ENCODE measurements around the gene TPD52L1. TPM values are rescaled to one million over a fixed set of nuclear protein-coding genes. Genes with fewer than 3 reads are reported as not detected.
A peak's percentile ranks its signal among the peaks of the same experiment; 100 is the strongest.

Gene TPD52L1
- total RNA-seq, 1 donor from 2014 or later = 71.3 TPM

DNA sequence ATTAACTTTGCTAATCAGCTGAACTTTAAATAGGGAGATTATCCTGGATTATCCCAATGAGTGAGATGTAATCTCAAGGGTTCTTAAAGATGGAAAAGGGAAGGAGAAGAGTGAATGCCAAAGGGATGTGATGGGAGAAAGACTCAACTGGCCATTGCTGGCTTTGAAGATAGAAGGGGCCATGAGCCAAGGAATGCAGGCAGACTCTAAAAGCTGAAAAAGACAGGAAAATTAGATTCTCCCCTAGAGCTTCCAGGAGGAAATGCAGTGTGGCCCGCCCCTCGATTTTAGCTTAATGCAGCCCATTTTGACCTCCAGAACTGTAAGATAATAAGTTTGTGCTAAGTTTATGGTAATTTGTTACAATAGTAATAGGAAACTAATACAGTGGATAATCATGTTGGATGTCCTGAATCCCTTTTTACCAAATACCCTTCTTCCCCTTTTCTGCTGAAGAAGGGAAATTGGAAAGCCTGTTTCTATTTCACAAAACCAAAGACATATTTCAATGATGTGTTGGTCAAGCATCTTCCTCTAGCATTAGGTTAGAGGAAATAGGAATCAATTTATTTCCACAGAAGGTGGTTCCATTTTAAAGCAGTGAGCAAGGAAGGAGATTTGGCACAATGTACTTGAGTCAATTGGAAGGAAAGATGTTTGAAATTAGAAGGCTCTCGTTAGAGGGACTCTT is 151.5 kb downstream of the TPD52L1 start:
- DNase-seq (ENCODE audit: low spot score) = no peak

DNA sequence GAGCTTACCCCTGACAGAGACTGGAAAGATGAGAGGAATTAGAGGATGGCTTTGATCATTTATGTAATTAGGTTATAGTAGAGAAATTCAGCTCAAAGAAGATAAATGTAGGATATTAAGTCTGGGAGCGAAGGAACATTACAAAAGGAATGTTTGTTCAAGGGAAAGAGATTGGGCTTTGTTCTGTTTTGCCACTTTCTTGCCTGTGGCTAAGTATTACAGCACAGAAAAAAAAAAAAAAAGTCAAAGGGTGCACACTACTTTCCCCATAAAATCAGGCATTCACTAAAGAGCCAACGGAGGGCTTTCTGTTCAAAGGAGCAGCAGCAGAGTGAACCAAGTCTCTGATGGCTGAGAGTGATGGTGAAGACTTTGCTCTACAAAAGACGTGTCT is 153.2 kb downstream of the TPD52L1 start:
- DNase-seq (ENCODE audit: low spot score) = no peak

DNA sequence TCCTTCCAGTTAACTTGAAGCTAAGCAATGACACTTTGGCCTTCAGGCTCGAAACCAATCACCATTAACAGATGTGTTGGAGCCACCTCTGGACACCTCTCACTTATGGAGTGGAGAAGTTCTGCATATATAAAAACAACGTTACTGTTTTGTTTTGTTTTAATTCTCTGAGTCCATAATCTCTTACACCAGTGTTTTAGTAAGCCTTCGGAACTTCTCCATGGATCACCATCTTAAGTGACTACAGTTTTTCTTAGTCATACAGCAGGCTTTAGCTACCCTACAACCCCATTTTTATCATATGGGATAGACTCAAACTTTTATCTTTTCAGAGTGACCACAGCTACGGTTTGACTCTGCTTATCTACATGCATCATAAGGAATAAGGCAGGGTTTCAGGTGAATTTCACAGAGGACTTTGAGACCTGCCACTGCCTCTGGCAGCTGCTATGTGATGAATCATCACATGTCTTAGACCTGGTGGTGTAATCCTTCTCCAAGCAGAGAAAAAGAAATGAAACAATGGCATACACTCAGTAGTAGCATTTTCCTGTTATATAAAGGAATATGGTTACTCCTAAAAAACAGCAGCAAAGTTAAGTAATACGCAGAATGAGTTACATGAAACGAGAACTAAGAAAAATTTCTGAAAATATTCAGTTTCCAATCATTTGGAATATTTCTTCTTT is 153.7 kb downstream of the TPD52L1 start:
- peak; percentile 52 for DNase-seq (ENCODE audit: low spot score)

DNA sequence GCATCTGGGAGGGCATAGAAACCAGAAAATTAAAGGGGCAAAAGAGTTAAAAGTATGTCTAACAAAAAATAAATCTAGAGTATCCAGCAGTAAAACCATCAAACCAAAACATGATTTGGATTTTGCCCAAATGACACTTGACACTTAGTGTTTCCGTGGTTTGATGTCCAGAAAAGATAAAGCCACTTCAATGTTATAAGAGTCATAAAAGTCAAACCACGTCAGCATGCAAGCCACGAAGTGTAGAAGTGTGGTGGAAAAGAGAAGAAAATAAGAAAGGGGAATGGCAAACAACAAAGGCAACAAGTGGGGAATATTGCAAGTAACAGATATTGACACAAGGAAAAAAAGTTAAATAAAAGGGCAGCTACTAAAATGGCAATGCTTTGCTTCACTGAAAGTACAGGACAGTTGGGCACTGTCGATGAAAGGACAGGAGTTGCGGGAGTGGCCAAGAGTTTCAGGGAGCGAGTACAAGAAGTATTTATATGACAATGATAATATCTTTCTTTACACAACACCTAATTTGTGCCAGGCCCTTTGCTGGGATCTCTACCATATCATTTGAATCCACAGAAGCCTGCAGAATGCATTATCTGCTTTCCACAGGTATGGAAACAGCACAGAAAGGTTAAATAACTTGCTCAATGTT is 154.5 kb downstream of the TPD52L1 start:
- no peak for DNase-seq (ENCODE audit: low spot score)

DNA sequence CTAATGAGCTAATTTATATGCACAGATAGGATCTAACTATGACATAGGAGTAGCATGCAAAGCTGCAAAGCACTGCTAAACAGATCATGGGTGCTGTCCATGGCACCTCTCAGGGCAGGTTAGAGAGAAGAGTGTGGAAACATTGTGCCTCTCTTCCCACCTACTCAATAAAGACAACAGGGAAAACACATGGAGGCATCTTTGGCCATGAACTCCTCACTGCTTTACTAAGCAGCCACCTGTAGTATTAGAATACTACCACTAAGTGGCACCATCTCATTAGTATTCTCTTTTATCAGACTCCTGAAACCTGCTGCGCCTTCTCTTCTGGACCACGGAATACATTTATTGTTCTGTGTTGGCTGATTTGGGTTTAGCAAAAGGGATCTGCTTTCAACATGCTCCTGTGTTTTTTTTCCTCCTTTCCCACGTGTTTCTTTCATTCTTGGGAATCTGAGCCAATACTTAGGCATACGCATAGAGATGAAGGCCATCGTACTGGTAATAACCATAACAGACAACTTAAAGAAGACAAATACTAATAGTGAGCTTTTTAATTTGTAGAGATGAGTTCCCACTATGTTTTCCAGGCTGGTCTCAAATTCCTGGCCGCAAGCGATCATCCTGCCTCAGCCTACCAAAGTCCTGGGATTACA is 157.5 kb downstream of the TPD52L1 start:
- no peak for DNase-seq (ENCODE audit: low spot score)

DNA sequence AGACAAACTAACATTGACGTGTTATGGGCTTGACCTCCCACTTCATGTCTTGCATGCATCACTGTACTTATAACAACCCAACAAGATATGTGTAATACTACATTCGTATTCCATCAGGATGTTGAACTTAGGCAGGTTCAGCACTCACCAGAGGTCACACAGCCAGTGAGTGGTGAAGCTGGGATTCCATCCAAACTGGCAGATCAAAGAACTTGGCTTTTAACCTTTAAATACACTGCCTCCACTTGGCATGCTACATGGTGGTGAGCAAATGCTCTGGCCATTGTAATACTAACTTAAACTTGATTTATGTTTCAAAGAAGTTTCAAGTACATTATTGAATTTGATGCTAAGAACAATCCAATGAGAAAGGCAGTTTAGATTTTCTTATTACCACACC is 158.9 kb downstream of the TPD52L1 start:
- DNase-seq (ENCODE audit: low spot score) = peak; percentile 18

DNA sequence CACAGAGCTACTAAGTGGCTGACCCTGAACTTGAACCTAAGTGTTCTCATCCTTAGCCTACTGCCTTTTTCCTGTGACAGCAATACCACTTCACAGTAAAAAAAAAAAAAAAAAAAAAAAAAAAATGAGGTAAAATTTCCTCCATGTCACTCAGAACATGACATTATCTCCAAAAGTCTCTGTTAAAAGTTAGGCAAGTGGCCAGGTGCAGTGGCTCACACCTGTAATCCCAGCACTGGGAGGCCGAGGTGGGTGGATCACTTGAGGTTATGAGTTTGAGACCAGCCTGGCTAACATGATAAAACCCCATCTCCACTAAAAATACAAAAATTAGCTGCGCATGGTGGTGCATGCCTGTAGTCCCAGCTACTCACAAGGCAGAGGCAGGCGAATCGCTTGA is 159.4 kb downstream of the TPD52L1 start:
- DNase-seq (ENCODE audit: low spot score) = no peak

Other genes with a start within 250 kb of the TPD52L1 start
- 32.1 TPM for gene RNF217, start 191.3 kb upstream of the TPD52L1 start, total RNA-seq
- 47.2 TPM for gene HDDC2, start 148.2 kb downstream of the TPD52L1 start, total RNA-seq